HepG2 (cell line): ENCODE data around the gene CDK5RAP1. TPM values are rescaled to one million over a fixed set of nuclear protein-coding genes. Genes with fewer than 3 reads are reported as not detected.

Source experiments
- ATAC-seq: fragments of 200-7000 bp; cut with Tn5 transposase; 3 replicates; pipeline ENCODE4 v1.9.1; 2020; ENCODE audit warnings: mild to moderate bottlenecking, moderate library complexity
- BruUV-seq: library from RNA; stranded (reverse); fragments of 400-500 nt; replicated peaks from 2 replicates; lab custom pipeline; 2021; lab: Mats Ljungman, UMichigan
- CTCF ChIA-PET: fragments of 300-600 bp; formaldehyde crosslinking; extraction: SDS; loops from one replicate; lab custom pipeline; 2021; ENCODE audit warnings: low total read pairs, inconsistent platforms, low intra/inter-chr PET ratio; lab: Yijun Ruan, JAX
- POLR2A ChIA-PET: fragments of 350-600 bp; sonication (Branson Sonifier 250); formaldehyde crosslinking; loops from one replicate; lab custom pipeline; 2020; ENCODE audit warnings: antibody characterized with exemption, inconsistent platforms; lab: Yijun Ruan, JAX
- DNase-seq: peaks from one replicate; pipeline ENCODE4 v3.0.0-alpha.2; 2015; ENCODE audit warnings: low spot score
- FAIRE-seq: peaks from 3 replicates; lab custom pipeline; 2011; peaks lifted over from hg19 to GRCh38; lab: Jason Lieb, UNC
- H2AFZ ChIP-seq: one replicate; pipeline ENCODE4 v1.6.1; 2011; ENCODE audit warnings: low read length, inconsistent platforms
- H3K27ac ChIP-seq: fragments of 300-600 bp; 3 replicates; pipeline ENCODE4 v1.8.0; 2011; ENCODE audit warnings: mixed run types, mild to moderate bottlenecking, mixed read lengths, low read length, inconsistent platforms; ENCODE audit not compliant: insufficient read depth; ENCODE audit errors: extremely low read length
- H3K27me3 ChIP-seq, 2 experiments: fragments of 200-600 bp in 1 of 2; 2 replicates in 1 of 2; 3 replicates in 1 of 2; pipeline versions ENCODE4 v1.6.0 to v1.8.0; 2011; ENCODE audit warnings: low read length in 2 of 2, mild to moderate bottlenecking in 2 of 2, moderate library complexity in 2 of 2, inconsistent platforms in 1 of 2; ENCODE audit not compliant: insufficient read depth in 2 of 2, control insufficient read depth in 1 of 2
- H3K36me3 ChIP-seq, 2 experiments: fragments of 200-600 bp in 1 of 2; replicated peaks in 1 of 2; 2 replicates in 1 of 2; 3 replicates in 1 of 2; pipeline versions ENCODE4 v1.5.1 to v1.8.0; 2011; ENCODE audit warnings: low read length in 2 of 2, inconsistent platforms in 1 of 2; ENCODE audit not compliant: insufficient read depth in 2 of 2, control insufficient read depth in 1 of 2
- H3K4me1 ChIP-seq: 2 replicates; pipeline ENCODE4 v1.5.1; 2012; ENCODE audit warnings: low read length, inconsistent platforms; ENCODE audit not compliant: insufficient read depth
- H3K4me2 ChIP-seq: 2 replicates; pipeline ENCODE4 v1.6.0; 2011; ENCODE audit warnings: low read depth, low read length, inconsistent platforms
- H3K4me3 ChIP-seq, 3 experiments: fragments of 200-600 bp in 1 of 3; sonication (generic), shearing (Covaris generic) in 1 of 3; replicated peaks in 1 of 3; 2 replicates each; pipeline ENCODE4 v1.5.1; 2011 to 2016; ENCODE audit warnings: low read length in 3 of 3, inconsistent platforms in 2 of 3, low read depth in 2 of 3, mild to moderate bottlenecking in 2 of 3, control low read depth in 1 of 3, mixed read lengths in 1 of 3; ENCODE audit not compliant: insufficient read depth in 1 of 3
- H3K79me2 ChIP-seq: one replicate; pipeline ENCODE4 v1.6.1; 2011; ENCODE audit warnings: low read length, inconsistent platforms; ENCODE audit not compliant: insufficient read depth
- H3K9ac ChIP-seq: 2 replicates; pipeline ENCODE4 v1.6.0; 2011; ENCODE audit warnings: mild to moderate bottlenecking, low read depth, low read length, inconsistent platforms; ENCODE audit not compliant: insufficient read depth
- H3K9me3 ChIP-seq: 2 replicates; pipeline ENCODE4 v1.5.1; 2012; ENCODE audit warnings: mild to moderate bottlenecking, low read length
- H4K20me1 ChIP-seq: 2 replicates; pipeline ENCODE4 v1.6.0; 2011; ENCODE audit warnings: inconsistent platforms, mild to moderate bottlenecking, low read length, moderate library complexity; ENCODE audit not compliant: insufficient read depth
- ARID5B ChIP-seq: IDR thresholded peaks from 2 replicates; pipeline ENCODE4 v1.4.0; 2020; ENCODE audit warnings: mild to moderate bottlenecking, missing genetic modification reagents
- FOXJ3 ChIP-seq: sonication (generic); formaldehyde crosslinking; IDR thresholded peaks from 2 replicates; pipeline ENCODE4 v1.4.0; 2020; ENCODE audit warnings: missing genetic modification reagents, mild to moderate bottlenecking, borderline replicate concordance
- JUN ChIP-seq: sonication (generic); formaldehyde crosslinking; IDR thresholded peaks from 2 replicates; pipeline ENCODE4 v1.4.0; 2020; ENCODE audit warnings: mild to moderate bottlenecking, missing genetic modification reagents
- KLF13 ChIP-seq: sonication (generic); formaldehyde crosslinking; IDR thresholded peaks from 2 replicates; pipeline ENCODE4 v1.4.0; 2020; ENCODE audit warnings: mild to moderate bottlenecking, missing genetic modification reagents
- NFRKB ChIP-seq: fragments of 450-650 bp; IDR thresholded peaks from 2 replicates; pipeline ENCODE4 v1.6.1; 2017
- NR2F2 ChIP-seq: IDR thresholded peaks from 2 replicates; pipeline ENCODE4 v1.6.1; 2012; ENCODE audit warnings: low read depth, inconsistent platforms, borderline replicate concordance
- SYNCRIP ChIP-seq: fragments of 200-400 bp; formaldehyde crosslinking; IDR thresholded peaks from 2 replicates; pipeline ENCODE4 v1.6.1; 2018; ENCODE audit warnings: mild to moderate bottlenecking, low read depth, low read length; ENCODE audit not compliant: insufficient read depth
- TFDP2 ChIP-seq: sonication (generic); formaldehyde crosslinking; IDR thresholded peaks from 2 replicates; pipeline ENCODE4 v1.4.0; 2020; ENCODE audit warnings: missing genetic modification reagents
- ZBTB46 ChIP-seq: sonication (generic); formaldehyde crosslinking; IDR thresholded peaks from 2 replicates; pipeline ENCODE4 v1.4.0; 2020; ENCODE audit warnings: mild to moderate bottlenecking, missing genetic modification reagents, borderline replicate concordance
- ZNF207 ChIP-seq: fragments of 450-650 bp; IDR thresholded peaks from 2 replicates; pipeline ENCODE4 v1.6.1; 2016; ENCODE audit warnings: antibody characterized with exemption, borderline replicate concordance
- ZNF382 ChIP-seq: sonication (generic); formaldehyde crosslinking; IDR thresholded peaks from 2 replicates; pipeline ENCODE4 v1.5.0; 2020; ENCODE audit warnings: missing genetic modification reagents, mild to moderate bottlenecking, borderline replicate concordance
- ZNF468 ChIP-seq: sonication (generic); formaldehyde crosslinking; IDR thresholded peaks from 2 replicates; pipeline ENCODE4 v1.8.0; 2022; ENCODE audit warnings: mild to moderate bottlenecking, moderate library complexity, missing genetic modification reagents
- ZNF496 ChIP-seq: sonication (generic); formaldehyde crosslinking; IDR thresholded peaks from 2 replicates; pipeline ENCODE4 v1.8.1; 2023; ENCODE audit warnings: mild to moderate bottlenecking, moderate library complexity, missing genetic modification reagents; ENCODE audit not compliant: insufficient replicate concordance
- ZNF570 ChIP-seq: sonication (generic); formaldehyde crosslinking; IDR thresholded peaks from 2 replicates; pipeline ENCODE4 v1.4.0; 2020; ENCODE audit warnings: mild to moderate bottlenecking, missing genetic modification reagents, borderline replicate concordance
- ZNF619 ChIP-seq: sonication (generic); formaldehyde crosslinking; IDR thresholded peaks from 2 replicates; pipeline ENCODE4 v1.4.0; 2020; ENCODE audit warnings: mild to moderate bottlenecking, missing genetic modification reagents
- ZSCAN22 ChIP-seq: sonication (generic); formaldehyde crosslinking; IDR thresholded peaks from 2 replicates; pipeline ENCODE4 v1.4.0; 2020; ENCODE audit warnings: mild to moderate bottlenecking, missing genetic modification reagents
- ZUFSP ChIP-seq: sonication (generic); formaldehyde crosslinking; IDR thresholded peaks from 2 replicates; pipeline ENCODE4 v1.9.0; 2021; ENCODE audit warnings: missing genetic modification reagents, mild to moderate bottlenecking, borderline replicate concordance
- WGBS: methylation state at CpG from one replicate; pipeline ENCODE4 v1.1.6; 2017; ENCODE audit warnings: low lambda C conversion rate; 5-methylcytosine and 5-hydroxymethylcytosine counted together
- in situ Hi-C: cut with HindIII; loops from 2 replicates; pipeline ENCODE4 v1.10.0; 2017; ENCODE audit warnings: low pct_unique_long_range_greater_than_20kb; ENCODE audit not compliant: extremely low pct_ligation_motif_present
- intact Hi-C: fragments of 100-400 bp; cut with micrococcal nuclease; formaldehyde crosslinking; loops from one replicate; pipeline ENCODE4 v1.10.0; 2022; ENCODE audit not compliant: unreplicated experiment
- polyA plus RNA-seq, 8 experiments: library from polyadenylated mRNA; depleted of rRNA in 3 of 8; stranded (reverse) in 7 of 8; unstranded in 1 of 8; fragments of >200 nt; fragmentation: Illumina TruSeq in 4 of 8; extraction: Trizol in 4 of 8; gene quantifications; 2 replicates each; pipeline versions ENCODE4 v1.2.1 to v1.2.3, GENCODE V29; 2011 to 2016; ENCODE audit warnings: low read depth in 4 of 8, missing spikeins in 1 of 8, mixed read lengths in 1 of 8; ENCODE audit not compliant: insufficient read depth in 1 of 8
- total RNA-seq, 5 experiments: library from RNA; depleted of rRNA; stranded (reverse); fragments of >200 nt; fragmentation: Illumina TruSeq; extraction: Trizol; gene quantifications; 2 replicates each; pipeline ENCODE4 v1.2.3, GENCODE V29; 2016; ENCODE audit warnings: low read depth in 1 of 5

The CDK5RAP1 gene
- total and polyA plus RNA-seq, 2 of the 13 experiments (the other 11 are each of a cell fraction or from before 2014, with no cell fraction given) = 53.6 to 98.2 TPM

- FAIRE-seq = no peak
Measured at GRCh38 chr20:33311996-33312395, 89.3 kb downstream of the CDK5RAP1 start.

More at GRCh38 chr20:33311996-33312395, 89.3 kb downstream of the CDK5RAP1 start:
- TF ChIP-seq ZNF619 (CRISPR knock-in tag) = no peak
- TF ChIP-seq ZNF468 = no peak
- no peak for TF ChIP-seq ZNF207
- no peak for TF ChIP-seq NR2F2
- TF ChIP-seq NFRKB = no peak
- no peak for TF ChIP-seq ZSCAN22 (CRISPR knock-in tag)
- TF ChIP-seq ZNF570 = no peak
- no peak for TF ChIP-seq ARID5B (CRISPR knock-in tag)
- no peak for TF ChIP-seq TFDP2 (CRISPR knock-in tag)
- TF ChIP-seq SYNCRIP = no peak
- TF ChIP-seq JUN (CRISPR knock-in tag) = no peak
- TF ChIP-seq ZNF496 = no peak
- no peak for TF ChIP-seq ZUFSP (CRISPR knock-in tag)
- no peak for TF ChIP-seq FOXJ3
- TF ChIP-seq ZNF382 (CRISPR knock-in tag) = no peak
- TF ChIP-seq KLF13 (CRISPR knock-in tag) = no peak
- TF ChIP-seq ZBTB46 (CRISPR knock-in tag) = no peak
- no peak overlapping the region for H3K4me3 ChIP-seq
- H3K27me3 ChIP-seq = peaks cover 8 to 33% of the 10 kb centered on the region in 2 experiments
- no peaks in the 10 kb centered on the region for H3K36me3 ChIP-seq
- H3K4me2 ChIP-seq = no peak overlapping the region
- intact Hi-C loops = no loop called here
- no peak overlapping the region for H3K9ac ChIP-seq
- no peak overlapping the region for H3K27ac ChIP-seq
- CTCF ChIA-PET = no interaction called here
- BruUV-seq = no TSS peak
- no peaks in the 10 kb centered on the region for H3K9me3 ChIP-seq
- POLR2A ChIA-PET = no interaction called here
- H3K79me2 ChIP-seq = no peaks in the 10 kb centered on the region
- H3K4me1 ChIP-seq = peaks cover 12% of the 10 kb centered on the region; the same call in 1 of the 2 replicates
- DNase-seq (no peak), ATAC-seq (no peak)
- no peaks in the 10 kb centered on the region for H4K20me1 ChIP-seq
- in situ Hi-C loops = no loop called here
- 50% methylated on average over 4 of the region's 4 CpGs for WGBS
- no peak overlapping the region for H2AFZ ChIP-seq
